Keratinocyte (primary cell): Measurements from ENCODE around the gene LHFPL2.

Experiments
- CTCF ChIP-seq, 3 experiments: IDR thresholded peaks in 1 of 3; conservative IDR thresholded peaks in 1 of 3; optimal IDR thresholded peaks in 1 of 3; 2 replicates in 2 of 3; 3 replicates in 1 of 3; pipeline versions ENCODE3 to v1.5.1; 2011; ENCODE audit warnings: low read length in 3 of 3, mild to moderate bottlenecking in 3 of 3, moderate library complexity in 2 of 3, control low read depth in 1 of 3, inconsistent platforms in 1 of 3; ENCODE audit not compliant: insufficient read depth in 2 of 3; ENCODE audit errors: extremely low read depth in 1 of 3
- EZH2 ChIP-seq: IDR thresholded peaks from one replicate; pipeline ENCODE4 v1.6.1; 2012; ENCODE audit warnings: inconsistent platforms, mild to moderate bottlenecking, low read length, moderate library complexity

GRCh38 chr5:78610636-78611035 lies 37.9 kb downstream of the LHFPL2 start:
- no peak for TF ChIP-seq CTCF (optimal IDR thresholded peaks at IDR 0.05 in 1 of 3, IDR thresholded peaks at IDR 0.05 in 1 of 3, conservative IDR thresholded peaks at IDR 0.05 in 1 of 3; ENCODE audit: extremely low read depth in 1 of 3, insufficient read depth in 2 of 3, low read length in 3 of 3)
- TF ChIP-seq EZH2: no peak
